ENCODE results near the gene DNER. TPM values are rescaled to one million over a fixed set of nuclear protein-coding genes. Genes with fewer than 3 reads are reported as not detected.

DNER gene
- total and polyA plus RNA-seq, 10 of the 15 experiments (the other 5 are each of a cell fraction or from before 2014, with no cell fraction given): 0.04 to 0.08 (median 0.07) TPM; not detected in 7

DNA sequence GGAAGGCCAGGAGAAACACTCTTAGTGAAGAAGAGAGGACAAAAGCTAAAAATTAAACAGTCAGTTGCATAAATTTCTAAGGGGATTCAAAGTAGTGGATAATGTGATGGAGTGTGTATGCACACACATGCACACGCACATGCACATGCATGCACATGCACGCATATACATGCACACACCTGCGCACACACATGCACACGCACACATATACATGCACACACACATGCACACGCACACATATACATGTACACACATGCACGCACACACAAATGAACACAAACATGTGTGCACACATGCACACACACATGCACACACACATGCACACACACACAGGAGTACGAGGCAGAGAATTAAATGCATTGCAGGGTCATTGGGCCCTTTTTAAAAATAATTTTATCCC is 117.6 kb downstream of the DNER start:
- TF ChIP-seq ZZZ3 (IDR thresholded peaks at IDR 0.05; ENCODE audit: control insufficient read depth, insufficient read length, low read depth) (no peak), RELA (IDR thresholded peaks at IDR 0.05; ENCODE audit: borderline replicate concordance, partially characterized antibody) (no peak)
- TF ChIP-seq, protein P1, sequence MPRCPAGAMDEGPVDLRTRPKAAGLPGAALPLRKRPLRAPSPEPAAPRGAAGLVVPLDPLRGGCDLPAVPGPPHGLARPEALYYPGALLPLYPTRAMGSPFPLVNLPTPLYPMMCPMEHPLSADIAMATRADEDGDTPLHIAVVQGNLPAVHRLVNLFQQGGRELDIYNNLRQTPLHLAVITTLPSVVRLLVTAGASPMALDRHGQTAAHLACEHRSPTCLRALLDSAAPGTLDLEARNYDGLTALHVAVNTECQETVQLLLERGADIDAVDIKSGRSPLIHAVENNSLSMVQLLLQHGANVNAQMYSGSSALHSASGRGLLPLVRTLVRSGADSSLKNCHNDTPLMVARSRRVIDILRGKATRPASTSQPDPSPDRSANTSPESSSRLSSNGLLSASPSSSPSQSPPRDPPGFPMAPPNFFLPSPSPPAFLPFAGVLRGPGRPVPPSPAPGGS (IDR thresholded peaks at IDR 0.05; ENCODE audit: borderline replicate concordance, insufficient read depth, low read depth, low read length, poor library complexity, severe bottlenecking): peak; percentile 51
- H3K79me2 ChIP-seq (ENCODE audit: control insufficient read depth, insufficient read depth, low read length): no peaks in the 10 kb centered on the region
- ChIA-PET SMC1A (ENCODE audit: uncharacterized antibody, unreplicated experiment) (no interaction called here), POLR2A (no interaction called here), RAD21 (ENCODE audit: unreplicated experiment) (no interaction called here), CTCF (interaction anchor here (1.0 kb wide), 1 partner anchor 13 kb away, joined by 4 read pairs; no protein-coding TSS in a partner anchor)
- H4K20me1 ChIP-seq (ENCODE audit: control insufficient read depth, insufficient read depth): no peaks in the 10 kb centered on the region
- no peak overlapping the region for H3K9ac ChIP-seq (ENCODE audit: control insufficient read depth, insufficient read depth, low read length)
- no peaks in the 10 kb centered on the region for H3K9me3 ChIP-seq (replicated peaks; ENCODE audit: control insufficient read depth, insufficient read depth, low read length)
- ATAC-seq (no peak), DNase-seq (ENCODE audit: low read depth, low spot score) (no peak), FAIRE-seq (no peak)
- intact Hi-C loops (cut with micrococcal nuclease; ENCODE audit: unreplicated experiment) (no loop called here), in situ Hi-C loops (cut with MboI) (no loop called here)
- H3K4me3 ChIP-seq: no peak overlapping the region
- no peak overlapping the region for H3K4me2 ChIP-seq (ENCODE audit: control insufficient read depth, insufficient read depth)
- no peaks in the 10 kb centered on the region for H3K36me3 ChIP-seq (ENCODE audit: control insufficient read depth in 2 of 2, insufficient read depth in 2 of 2, low read length in 1 of 2)
- no TSS peak for BruUV-seq (replicated peaks)
- no peak overlapping the region for H3K27ac ChIP-seq (ENCODE audit: control insufficient read depth, insufficient read depth)
- 27% methylated on average over 7 of the region's 7 CpGs for WGBS (ENCODE audit: insufficient coverage, insufficient replicate concordance, low lambda C conversion rate, missing lambda C conversion rate)
- H3K4me1 ChIP-seq (ENCODE audit: control insufficient read depth, insufficient read depth, low read length): no peaks in the 10 kb centered on the region
- no peak overlapping the region for H2AFZ ChIP-seq (ENCODE audit: control insufficient read depth, low read depth, low read length)
- peaks cover 0 to 1% of the 10 kb centered on the region in 2 experiments; a peak in 2 of 4 replicates for H3K27me3 ChIP-seq (replicated peaks in 1 of 2; ENCODE audit: control insufficient read depth in 2 of 2, insufficient read depth in 2 of 2, low read length in 1 of 2)

DNA sequence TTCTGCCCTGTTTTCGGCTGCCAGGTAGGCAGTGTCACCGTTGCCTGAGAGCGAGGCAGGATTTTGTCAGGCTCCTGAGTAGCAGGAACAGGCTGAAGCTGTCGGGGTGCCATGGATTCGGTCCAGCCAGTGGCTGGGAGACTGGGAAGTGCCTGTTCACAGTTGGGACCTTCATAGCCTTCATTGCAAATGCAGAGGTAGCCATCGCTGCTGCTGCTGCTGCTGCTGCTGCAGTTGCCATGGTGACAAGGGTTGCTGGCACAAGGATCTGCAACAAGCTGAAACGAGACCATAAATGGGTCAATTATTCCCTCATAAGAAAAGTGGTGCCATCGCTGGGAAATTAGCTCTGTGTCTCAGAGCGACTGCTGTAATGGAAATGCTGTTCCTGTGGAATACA is 122.7 kb downstream of the DNER start:
- no peak overlapping the region for H3K9ac ChIP-seq (ENCODE audit: control insufficient read depth, insufficient read depth, low read length)
- H4K20me1 ChIP-seq (ENCODE audit: control insufficient read depth, insufficient read depth): no peaks in the 10 kb centered on the region
- H3K4me2 ChIP-seq (ENCODE audit: control insufficient read depth, insufficient read depth): no peak overlapping the region
- no peak overlapping the region for H2AFZ ChIP-seq (ENCODE audit: control insufficient read depth, low read depth, low read length)
- H3K9me3 ChIP-seq (replicated peaks; ENCODE audit: control insufficient read depth, insufficient read depth, low read length): no peaks in the 10 kb centered on the region
- no peak for DNase-seq (ENCODE audit: low read depth, low spot score)
- no peak overlapping the region for H3K27ac ChIP-seq (ENCODE audit: control insufficient read depth, insufficient read depth)
- in situ Hi-C loops (cut with MboI) (no loop called here), intact Hi-C loops (cut with micrococcal nuclease; ENCODE audit: unreplicated experiment) (no loop called here)
- no peak overlapping the region for H3K4me3 ChIP-seq
- no peaks in the 10 kb centered on the region for H3K4me1 ChIP-seq (ENCODE audit: control insufficient read depth, insufficient read depth, low read length)
- H3K79me2 ChIP-seq (ENCODE audit: control insufficient read depth, insufficient read depth, low read length): no peaks in the 10 kb centered on the region
- no peak for ATAC-seq
- ChIA-PET RAD21 (ENCODE audit: unreplicated experiment) (no interaction called here), CTCF (no interaction called here), POLR2A (no interaction called here), SMC1A (ENCODE audit: uncharacterized antibody, unreplicated experiment) (no interaction called here)
- no peaks in the 10 kb centered on the region for H3K36me3 ChIP-seq (ENCODE audit: control insufficient read depth in 2 of 2, insufficient read depth in 2 of 2, low read length in 1 of 2)
- H3K27me3 ChIP-seq (replicated peaks in 1 of 2; ENCODE audit: control insufficient read depth in 2 of 2, insufficient read depth in 2 of 2, low read length in 1 of 2): no peaks in the 10 kb centered on the region; a peak in 1 of 4 replicates
- 14% methylated on average over 9 of the region's 9 CpGs for WGBS (ENCODE audit: insufficient coverage, insufficient replicate concordance, low lambda C conversion rate, missing lambda C conversion rate)
- BruUV-seq (replicated peaks): no TSS peak
- FAIRE-seq: no peak
- no peak for TF ChIP-seq MTA3 (IDR thresholded peaks at IDR 0.05; ENCODE audit: borderline replicate concordance, low read length)
- TF ChIP-seq, protein P2, sequence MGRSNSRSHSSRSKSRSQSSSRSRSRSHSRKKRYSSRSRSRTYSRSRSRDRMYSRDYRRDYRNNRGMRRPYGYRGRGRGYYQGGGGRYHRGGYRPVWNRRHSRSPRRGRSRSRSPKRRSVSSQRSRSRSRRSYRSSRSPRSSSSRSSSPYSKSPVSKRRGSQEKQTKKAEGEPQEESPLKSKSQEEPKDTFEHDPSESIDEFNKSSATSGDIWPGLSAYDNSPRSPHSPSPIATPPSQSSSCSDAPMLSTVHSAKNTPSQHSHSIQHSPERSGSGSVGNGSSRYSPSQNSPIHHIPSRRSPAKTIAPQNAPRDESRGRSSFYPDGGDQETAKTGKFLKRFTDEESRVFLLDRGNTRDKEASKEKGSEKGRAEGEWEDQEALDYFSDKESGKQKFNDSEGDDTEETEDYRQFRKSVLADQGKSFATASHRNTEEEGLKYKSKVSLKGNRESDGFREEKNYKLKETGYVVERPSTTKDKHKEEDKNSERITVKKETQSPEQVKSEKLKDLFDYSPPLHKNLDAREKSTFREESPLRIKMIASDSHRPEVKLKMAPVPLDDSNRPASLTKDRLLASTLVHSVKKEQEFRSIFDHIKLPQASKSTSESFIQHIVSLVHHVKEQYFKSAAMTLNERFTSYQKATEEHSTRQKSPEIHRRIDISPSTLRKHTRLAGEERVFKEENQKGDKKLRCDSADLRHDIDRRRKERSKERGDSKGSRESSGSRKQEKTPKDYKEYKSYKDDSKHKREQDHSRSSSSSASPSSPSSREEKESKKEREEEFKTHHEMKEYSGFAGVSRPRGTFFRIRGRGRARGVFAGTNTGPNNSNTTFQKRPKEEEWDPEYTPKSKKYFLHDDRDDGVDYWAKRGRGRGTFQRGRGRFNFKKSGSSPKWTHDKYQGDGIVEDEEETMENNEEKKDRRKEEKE (IDR thresholded peaks at IDR 0.05): no peak
- TF ChIP-seq HDAC2 (IDR thresholded peaks at IDR 0.05): no peak
- TF ChIP-seq, protein P3, sequence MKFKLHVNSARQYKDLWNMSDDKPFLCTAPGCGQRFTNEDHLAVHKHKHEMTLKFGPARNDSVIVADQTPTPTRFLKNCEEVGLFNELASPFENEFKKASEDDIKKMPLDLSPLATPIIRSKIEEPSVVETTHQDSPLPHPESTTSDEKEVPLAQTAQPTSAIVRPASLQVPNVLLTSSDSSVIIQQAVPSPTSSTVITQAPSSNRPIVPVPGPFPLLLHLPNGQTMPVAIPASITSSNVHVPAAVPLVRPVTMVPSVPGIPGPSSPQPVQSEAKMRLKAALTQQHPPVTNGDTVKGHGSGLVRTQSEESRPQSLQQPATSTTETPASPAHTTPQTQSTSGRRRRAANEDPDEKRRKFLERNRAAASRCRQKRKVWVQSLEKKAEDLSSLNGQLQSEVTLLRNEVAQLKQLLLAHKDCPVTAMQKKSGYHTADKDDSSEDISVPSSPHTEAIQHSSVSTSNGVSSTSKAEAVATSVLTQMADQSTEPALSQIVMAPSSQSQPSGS (IDR thresholded peaks at IDR 0.05; ENCODE audit: low read length): no peak
- TF ChIP-seq, protein P4, sequence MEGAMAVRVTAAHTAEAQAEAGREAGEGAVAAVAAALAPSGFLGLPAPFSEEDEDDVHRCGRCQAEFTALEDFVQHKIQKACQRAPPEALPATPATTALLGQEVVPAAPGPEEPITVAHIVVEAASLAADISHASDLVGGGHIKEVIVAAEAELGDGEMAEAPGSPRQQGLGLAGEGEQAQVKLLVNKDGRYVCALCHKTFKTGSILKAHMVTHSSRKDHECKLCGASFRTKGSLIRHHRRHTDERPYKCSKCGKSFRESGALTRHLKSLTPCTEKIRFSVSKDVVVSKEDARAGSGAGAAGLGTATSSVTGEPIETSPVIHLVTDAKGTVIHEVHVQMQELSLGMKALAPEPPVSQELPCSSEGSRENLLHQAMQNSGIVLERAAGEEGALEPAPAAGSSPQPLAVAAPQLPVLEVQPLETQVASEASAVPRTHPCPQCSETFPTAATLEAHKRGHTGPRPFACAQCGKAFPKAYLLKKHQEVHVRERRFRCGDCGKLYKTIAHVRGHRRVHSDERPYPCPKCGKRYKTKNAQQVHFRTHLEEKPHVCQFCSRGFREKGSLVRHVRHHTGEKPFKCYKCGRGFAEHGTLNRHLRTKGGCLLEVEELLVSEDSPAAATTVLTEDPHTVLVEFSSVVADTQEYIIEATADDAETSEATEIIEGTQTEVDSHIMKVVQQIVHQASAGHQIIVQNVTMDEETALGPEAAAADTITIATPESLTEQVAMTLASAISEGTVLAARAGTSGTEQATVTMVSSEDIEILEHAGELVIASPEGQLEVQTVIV (IDR thresholded peaks at IDR 0.05; ENCODE audit: borderline replicate concordance, partially characterized antibody): no peak
- TF ChIP-seq RAD51 (IDR thresholded peaks at IDR 0.05): no peak
- no peak for TF ChIP-seq SREBF2 (IDR thresholded peaks at IDR 0.05; ENCODE audit: low read length)
